Measurements from ENCODE around the gene EPHA5. TPM values are rescaled to one million over a fixed set of nuclear protein-coding genes. Genes with fewer than 3 reads are reported as not detected.

The EPHA5 gene
- total and polyA plus RNA-seq, 3 experiments from 2014 or later = not detected

GRCh38 chr4:65604515-65604914 is 65.8 kb downstream of the EPHA5 start:
- Histone ChIP-seq H3K4me3 (ENCODE audit: low read length) (no peak overlapping the region), H3K27ac (ENCODE audit: low read depth, low read length) (no peak overlapping the region), H3K9me3 (ENCODE audit: low read length) (no peaks in the 10 kb centered on the region), H3K27me3 (ENCODE audit: insufficient read depth, low read length, poor library complexity, severe bottlenecking) (no peaks in the 10 kb centered on the region), H3K36me3 (ENCODE audit: insufficient read depth, low read length) (no peaks in the 10 kb centered on the region), H3K4me1 (ENCODE audit: insufficient read depth, low read length) (no peaks in the 10 kb centered on the region)
- Mint-ChIP-seq H3K36me3 (no peaks in the 10 kb centered on the region), H3K9me3 (peaks cover 0 to 24% (median 7%) of the 10 kb centered on the region in 5 donors), H3K27me3 (no peaks in the 10 kb centered on the region), H3K4me1 (no peaks in the 10 kb centered on the region), H3K27ac (no peak overlapping the region), H3K4me3 (no peak overlapping the region)
- POLR2A ChIA-PET = no interaction called here
- no peak for DNase-seq
- CTCF ChIA-PET = no interaction called here

- Mint-ChIP-seq H3K4me3 (no peak overlapping the region), H3K9me3 (peaks cover 6 to 35% (median 14%) of the 10 kb centered on the region in 5 donors), H3K27ac (no peak overlapping the region), H3K4me1 (no peaks in the 10 kb centered on the region), H3K27me3 (no peaks in the 10 kb centered on the region), H3K36me3 (no peaks in the 10 kb centered on the region)
- POLR2A ChIA-PET = no interaction called here
- no peak for DNase-seq
- CTCF ChIA-PET = no interaction called here
- no peak overlapping the region for H3K27ac ChIP-seq (ENCODE audit: low read depth, low read length)
- no peak overlapping the region for H3K4me3 ChIP-seq (ENCODE audit: low read length)
- no peaks in the 10 kb centered on the region for H3K9me3 ChIP-seq (ENCODE audit: low read length)
- H3K36me3 ChIP-seq (ENCODE audit: insufficient read depth, low read length) = no peaks in the 10 kb centered on the region
- H3K27me3 ChIP-seq (ENCODE audit: insufficient read depth, low read length, poor library complexity, severe bottlenecking) = no peaks in the 10 kb centered on the region
- H3K4me1 ChIP-seq (ENCODE audit: insufficient read depth, low read length) = no peaks in the 10 kb centered on the region
These were observed 69.6 kb downstream of the EPHA5 start for GRCh38 chr4:65600656-65601055.

GRCh38 chr4:65599340-65599739 is 70.9 kb downstream of the EPHA5 start:
- H3K4me3 ChIP-seq (ENCODE audit: low read length) = no peak overlapping the region
- no peaks in the 10 kb centered on the region for H3K4me1 ChIP-seq (ENCODE audit: insufficient read depth, low read length)
- DNase-seq = no peak
- H3K9me3 ChIP-seq (ENCODE audit: low read length) = no peaks in the 10 kb centered on the region
- no peaks in the 10 kb centered on the region for H3K27me3 ChIP-seq (ENCODE audit: insufficient read depth, low read length, poor library complexity, severe bottlenecking)
- H3K27ac ChIP-seq (ENCODE audit: low read depth, low read length) = no peak overlapping the region
- POLR2A ChIA-PET = no interaction called here
- Mint-ChIP-seq H3K36me3 (no peaks in the 10 kb centered on the region), H3K27me3 (no peaks in the 10 kb centered on the region), H3K4me3 (no peak overlapping the region), H3K27ac (no peak overlapping the region), H3K9me3 (peaks cover 6 to 24% (median 14%) of the 10 kb centered on the region in 5 donors), H3K4me1 (no peaks in the 10 kb centered on the region)
- CTCF ChIA-PET = no interaction called here
- H3K36me3 ChIP-seq (ENCODE audit: insufficient read depth, low read length) = no peaks in the 10 kb centered on the region

- Mint-ChIP-seq H3K9me3 (peaks cover 7 to 28% (median 15%) of the 10 kb centered on the region in 5 donors), H3K4me1 (no peaks in the 10 kb centered on the region), H3K36me3 (no peaks in the 10 kb centered on the region), H3K4me3 (no peak overlapping the region), H3K27ac (no peak overlapping the region), H3K27me3 (no peaks in the 10 kb centered on the region)
- H3K4me1 ChIP-seq (ENCODE audit: insufficient read depth, low read length) = no peaks in the 10 kb centered on the region
- no peak overlapping the region for H3K4me3 ChIP-seq (ENCODE audit: low read length)
- no peaks in the 10 kb centered on the region for H3K27me3 ChIP-seq (ENCODE audit: insufficient read depth, low read length, poor library complexity, severe bottlenecking)
- DNase-seq = no peak
- H3K36me3 ChIP-seq (ENCODE audit: insufficient read depth, low read length) = no peaks in the 10 kb centered on the region
- H3K9me3 ChIP-seq (ENCODE audit: low read length) = no peaks in the 10 kb centered on the region
- CTCF ChIA-PET = no interaction called here
- H3K27ac ChIP-seq (ENCODE audit: low read depth, low read length) = no peak overlapping the region
- POLR2A ChIA-PET = no interaction called here
These were observed 72.6 kb downstream of the EPHA5 start for GRCh38 chr4:65597697-65598096.

GRCh38 chr4:65592089-65592488 is 78.2 kb downstream of the EPHA5 start:
- Histone ChIP-seq H3K4me1 (ENCODE audit: insufficient read depth, low read length) (no peaks in the 10 kb centered on the region), H3K9me3 (ENCODE audit: low read length) (no peaks in the 10 kb centered on the region), H3K36me3 (ENCODE audit: insufficient read depth, low read length) (no peaks in the 10 kb centered on the region), H3K27ac (ENCODE audit: low read depth, low read length) (no peak overlapping the region), H3K4me3 (ENCODE audit: low read length) (no peak overlapping the region), H3K27me3 (ENCODE audit: insufficient read depth, low read length, poor library complexity, severe bottlenecking) (no peaks in the 10 kb centered on the region)
- H3K4me3 Mint-ChIP-seq = no peak overlapping the region
- ChIA-PET POLR2A (no interaction called here), CTCF (no interaction called here)
- H3K36me3 Mint-ChIP-seq = no peaks in the 10 kb centered on the region
- no peaks in the 10 kb centered on the region for H3K4me1 Mint-ChIP-seq
- H3K9me3 Mint-ChIP-seq = peaks cover 9 to 36% (median 13%) of the 10 kb centered on the region in 5 donors
- no peak for DNase-seq
- H3K27ac Mint-ChIP-seq = no peak overlapping the region
- H3K27me3 Mint-ChIP-seq = no peaks in the 10 kb centered on the region

GRCh38 chr4:65589921-65590320 is 80.4 kb downstream of the EPHA5 start:
- no peaks in the 10 kb centered on the region for H3K27me3 ChIP-seq (ENCODE audit: insufficient read depth, low read length, poor library complexity, severe bottlenecking)
- POLR2A ChIA-PET = no interaction called here
- CTCF ChIA-PET = no interaction called here

GRCh38 chr4:65589331-65589730 is 81.0 kb downstream of the EPHA5 start:
- Histone ChIP-seq H3K4me1 (ENCODE audit: insufficient read depth, low read length) (no peaks in the 10 kb centered on the region), H3K9me3 (ENCODE audit: low read length) (no peaks in the 10 kb centered on the region), H3K27me3 (ENCODE audit: insufficient read depth, low read length, poor library complexity, severe bottlenecking) (no peaks in the 10 kb centered on the region), H3K27ac (ENCODE audit: low read depth, low read length) (no peak overlapping the region), H3K36me3 (ENCODE audit: insufficient read depth, low read length) (no peaks in the 10 kb centered on the region), H3K4me3 (ENCODE audit: low read length) (no peak overlapping the region)
- no peak for DNase-seq
- Mint-ChIP-seq H3K36me3 (no peaks in the 10 kb centered on the region), H3K4me1 (no peaks in the 10 kb centered on the region), H3K27ac (no peak overlapping the region), H3K4me3 (no peak overlapping the region), H3K9me3 (peaks cover 2 to 24% (median 7%) of the 10 kb centered on the region in 5 donors), H3K27me3 (no peaks in the 10 kb centered on the region)
- CTCF ChIA-PET = no interaction called here
- POLR2A ChIA-PET = no interaction called here

More at GRCh38 chr4:65589921-65590320, 80.4 kb downstream of the EPHA5 start:
- H3K9me3 Mint-ChIP-seq = peaks cover 2 to 24% (median 7%) of the 10 kb centered on the region in 5 donors
- no peak overlapping the region for H3K4me3 Mint-ChIP-seq
- no peaks in the 10 kb centered on the region for H3K36me3 ChIP-seq (ENCODE audit: insufficient read depth, low read length)
- no peak for DNase-seq
- no peaks in the 10 kb centered on the region for H3K4me1 ChIP-seq (ENCODE audit: insufficient read depth, low read length)
- H3K4me3 ChIP-seq (ENCODE audit: low read length) = no peak overlapping the region
- H3K27ac Mint-ChIP-seq = no peak overlapping the region
- H3K4me1 Mint-ChIP-seq = no peaks in the 10 kb centered on the region
- H3K9me3 ChIP-seq (ENCODE audit: low read length) = no peaks in the 10 kb centered on the region
- no peaks in the 10 kb centered on the region for H3K27me3 Mint-ChIP-seq
- H3K27ac ChIP-seq (ENCODE audit: low read depth, low read length) = no peak overlapping the region
- H3K36me3 Mint-ChIP-seq = no peaks in the 10 kb centered on the region

GRCh38 chr4:65580551-65580950 is 89.7 kb downstream of the EPHA5 start:
- Histone ChIP-seq H3K36me3 (ENCODE audit: insufficient read depth, low read length) (no peaks in the 10 kb centered on the region), H3K4me1 (ENCODE audit: insufficient read depth, low read length) (no peaks in the 10 kb centered on the region), H3K9me3 (ENCODE audit: low read length) (no peaks in the 10 kb centered on the region), H3K27ac (ENCODE audit: low read depth, low read length) (no peak overlapping the region), H3K27me3 (ENCODE audit: insufficient read depth, low read length, poor library complexity, severe bottlenecking) (no peaks in the 10 kb centered on the region), H3K4me3 (ENCODE audit: low read length) (no peak overlapping the region)
- Mint-ChIP-seq H3K4me1 (no peaks in the 10 kb centered on the region), H3K36me3 (no peaks in the 10 kb centered on the region), H3K4me3 (no peak overlapping the region), H3K27me3 (no peaks in the 10 kb centered on the region), H3K27ac (no peak overlapping the region), H3K9me3 (peaks cover 0 to 20% (median 2%) of the 10 kb centered on the region in 5 donors)
- ChIA-PET POLR2A (no interaction called here), CTCF (no interaction called here)
- DNase-seq = no peak

- Mint-ChIP-seq H3K9me3 (peaks cover 0 to 42% (median 4%) of the 10 kb centered on the region in 5 donors), H3K36me3 (no peaks in the 10 kb centered on the region), H3K27ac (no peak overlapping the region), H3K4me1 (no peaks in the 10 kb centered on the region), H3K27me3 (no peaks in the 10 kb centered on the region), H3K4me3 (no peak overlapping the region)
- Histone ChIP-seq H3K4me3 (ENCODE audit: low read length) (no peak overlapping the region), H3K27ac (ENCODE audit: low read depth, low read length) (no peak overlapping the region), H3K4me1 (ENCODE audit: insufficient read depth, low read length) (no peaks in the 10 kb centered on the region), H3K36me3 (ENCODE audit: insufficient read depth, low read length) (no peaks in the 10 kb centered on the region), H3K27me3 (ENCODE audit: insufficient read depth, low read length, poor library complexity, severe bottlenecking) (no peaks in the 10 kb centered on the region), H3K9me3 (ENCODE audit: low read length) (no peaks in the 10 kb centered on the region)
- POLR2A ChIA-PET = no interaction called here
- CTCF ChIA-PET = no interaction called here
- DNase-seq = no peak
These were observed 103.8 kb downstream of the EPHA5 start for GRCh38 chr4:65566473-65566872.

Measured in CD8-positive, alpha-beta memory T cell (primary cell).